Measurements from ENCODE around the gene PGA5.
"Not testable (repeated sequence)": the region's sequence is repeated elsewhere in the genome, so short reads cannot be mapped to it uniquely, and the experiment has no call there.

Gene PGA5

GRCh38 chr11:61240875-61241274, at the start of gene PGA5:
TSS of gene PGA5 (plus strand) at chr11:61241175. CDS start at chr11:61241227, 52 bp downstream.
- not testable (repeated sequence) for DNase-seq (ENCODE audit: low read depth, low spot score); H3K27ac ChIP-seq; H3K9me3 ChIP-seq (ENCODE audit: low read depth, low read length); H3K36me3 ChIP-seq (ENCODE audit: insufficient read depth, low read length); H3K9ac ChIP-seq (ENCODE audit: insufficient read length); H3K4me3 ChIP-seq

DNA sequence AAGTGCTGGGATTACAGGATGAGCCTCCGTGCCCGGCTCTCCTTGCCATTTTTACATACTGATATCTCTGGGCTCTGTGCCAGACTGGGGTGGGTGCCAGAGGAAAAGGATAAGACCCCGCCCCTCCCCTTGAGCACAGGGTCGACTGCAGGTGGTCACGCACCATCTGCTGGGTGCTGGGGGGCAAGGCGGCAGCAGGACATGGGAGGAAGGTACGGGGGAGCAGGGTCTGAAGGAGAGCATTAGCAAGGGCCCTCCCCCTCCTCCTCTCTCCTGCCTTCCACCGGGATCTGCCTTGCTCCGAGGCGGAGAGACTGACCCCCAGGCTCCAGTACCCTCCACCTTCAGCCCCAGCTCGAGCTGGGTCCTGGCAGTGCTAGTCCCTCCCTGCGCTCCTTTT, 47.4 kb upstream of the PGA5 start:
- no peak for DNase-seq (ENCODE audit: low read depth, low spot score)
- TF ChIP-seq EZH2 (IDR thresholded peaks at IDR 0.05) (no peak), POLR2AphosphoS5 (IDR thresholded peaks at IDR 0.05; ENCODE audit: borderline replicate concordance, low read depth, low read length) (no peak), FOXP2 (optimal IDR thresholded peaks at IDR 0.05; ENCODE audit: control extremely low read depth, extremely low read length, insufficient read depth) (no peak)
- H3K4me3 ChIP-seq = no peak overlapping the region

GRCh38 chr11:61194169-61194671, 46.8 kb upstream of the PGA5 start:
- Histone ChIP-seq H3K27ac (no peak overlapping the region), H3K9me3 (ENCODE audit: low read depth, low read length) (no peaks in the 10 kb centered on the region), H3K4me3 (no peak overlapping the region), H3K36me3 (ENCODE audit: insufficient read depth, low read length) (no peaks in the 10 kb centered on the region), H3K9ac (ENCODE audit: insufficient read length) (no peak overlapping the region)
- TF ChIP-seq POLR2AphosphoS5 (IDR thresholded peaks at IDR 0.05; ENCODE audit: borderline replicate concordance, low read depth, low read length) (no peak), FOXP2 (optimal IDR thresholded peaks at IDR 0.05; ENCODE audit: control extremely low read depth, extremely low read length, insufficient read depth) (no peak), EZH2 (IDR thresholded peaks at IDR 0.05) (no peak)
- DNase-seq (ENCODE audit: low read depth, low spot score) = no peak

More for the DNA sequence above, 47.4 kb upstream of the PGA5 start:
- H3K36me3 ChIP-seq (ENCODE audit: insufficient read depth, low read length) = no peaks in the 10 kb centered on the region
- no peak overlapping the region for H3K9ac ChIP-seq (ENCODE audit: insufficient read length)
- H3K27ac ChIP-seq = no peak overlapping the region
- no peaks in the 10 kb centered on the region for H3K9me3 ChIP-seq (ENCODE audit: low read depth, low read length)

DNA sequence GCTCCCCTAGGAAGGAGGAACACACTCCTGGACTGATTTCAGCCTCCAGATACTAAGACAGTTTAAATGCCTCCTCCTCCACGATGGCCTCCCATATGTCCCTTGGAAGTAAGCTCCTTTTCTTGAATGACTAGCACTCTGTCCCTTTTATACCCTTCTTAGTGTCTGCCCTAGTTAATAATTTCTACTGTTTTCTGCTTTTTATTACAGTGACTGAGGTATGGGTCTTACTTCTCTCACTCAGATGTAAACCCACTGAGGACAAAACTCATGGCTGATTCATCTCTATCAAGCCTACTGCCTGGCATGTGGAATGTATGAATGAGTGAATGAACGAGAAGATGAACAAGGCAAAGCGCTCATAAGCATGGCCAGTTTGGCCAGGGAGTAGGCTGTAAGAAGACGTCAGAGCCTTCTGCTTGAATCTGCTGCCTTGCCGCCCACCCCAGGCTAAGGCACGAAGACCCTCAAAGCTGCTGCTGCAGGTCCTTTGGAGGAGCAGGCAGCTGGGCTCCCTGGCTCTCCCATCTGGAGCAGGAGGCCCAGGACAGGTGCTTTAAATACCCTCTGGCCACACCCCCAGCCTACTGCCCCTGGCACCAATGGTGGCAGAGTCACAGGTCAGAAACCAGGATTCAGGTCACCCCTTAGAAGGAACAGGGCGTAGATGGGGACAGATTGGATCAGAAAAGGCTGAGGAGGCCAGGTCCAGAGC, 45.8 kb upstream of the PGA5 start:
- no peaks in the 10 kb centered on the region for H3K9me3 ChIP-seq (ENCODE audit: low read depth, low read length)
- DNase-seq (ENCODE audit: low read depth, low spot score) = no peak
- H3K36me3 ChIP-seq (ENCODE audit: insufficient read depth, low read length) = no peaks in the 10 kb centered on the region
- TF ChIP-seq EZH2 (IDR thresholded peaks at IDR 0.05) = no peak
- no peak for TF ChIP-seq FOXP2 (optimal IDR thresholded peaks at IDR 0.05; ENCODE audit: control extremely low read depth, extremely low read length, insufficient read depth)
- TF ChIP-seq POLR2AphosphoS5 (IDR thresholded peaks at IDR 0.05; ENCODE audit: borderline replicate concordance, low read depth, low read length) = no peak
- no peak overlapping the region for H3K4me3 ChIP-seq
- H3K27ac ChIP-seq = no peak overlapping the region
- no peak overlapping the region for H3K9ac ChIP-seq (ENCODE audit: insufficient read length)

GRCh38 chr11:61195719-61196118, 45.3 kb upstream of the PGA5 start:
- Histone ChIP-seq H3K36me3 (ENCODE audit: insufficient read depth, low read length) (no peaks in the 10 kb centered on the region), H3K27ac (no peak overlapping the region), H3K9me3 (ENCODE audit: low read depth, low read length) (no peaks in the 10 kb centered on the region), H3K9ac (ENCODE audit: insufficient read length) (no peak overlapping the region), H3K4me3 (no peak overlapping the region)
- DNase-seq (ENCODE audit: low read depth, low spot score) = no peak
- TF ChIP-seq FOXP2 (optimal IDR thresholded peaks at IDR 0.05; ENCODE audit: control extremely low read depth, extremely low read length, insufficient read depth) = no peak
- TF ChIP-seq POLR2AphosphoS5 (IDR thresholded peaks at IDR 0.05; ENCODE audit: borderline replicate concordance, low read depth, low read length) = no peak

GRCh38 chr11:61198361-61198760, 42.6 kb upstream of the PGA5 start:
- H3K9me3 ChIP-seq (ENCODE audit: low read depth, low read length) = no peaks in the 10 kb centered on the region
- no peak overlapping the region for H3K27ac ChIP-seq
- H3K9ac ChIP-seq (ENCODE audit: insufficient read length) = no peak overlapping the region
- no peaks in the 10 kb centered on the region for H3K36me3 ChIP-seq (ENCODE audit: insufficient read depth, low read length)
- TF ChIP-seq POLR2AphosphoS5 (IDR thresholded peaks at IDR 0.05; ENCODE audit: borderline replicate concordance, low read depth, low read length) (no peak), EZH2 (IDR thresholded peaks at IDR 0.05) (no peak)
- DNase-seq (ENCODE audit: low read depth, low spot score) = no peak
- no peak overlapping the region for H3K4me3 ChIP-seq

DNA sequence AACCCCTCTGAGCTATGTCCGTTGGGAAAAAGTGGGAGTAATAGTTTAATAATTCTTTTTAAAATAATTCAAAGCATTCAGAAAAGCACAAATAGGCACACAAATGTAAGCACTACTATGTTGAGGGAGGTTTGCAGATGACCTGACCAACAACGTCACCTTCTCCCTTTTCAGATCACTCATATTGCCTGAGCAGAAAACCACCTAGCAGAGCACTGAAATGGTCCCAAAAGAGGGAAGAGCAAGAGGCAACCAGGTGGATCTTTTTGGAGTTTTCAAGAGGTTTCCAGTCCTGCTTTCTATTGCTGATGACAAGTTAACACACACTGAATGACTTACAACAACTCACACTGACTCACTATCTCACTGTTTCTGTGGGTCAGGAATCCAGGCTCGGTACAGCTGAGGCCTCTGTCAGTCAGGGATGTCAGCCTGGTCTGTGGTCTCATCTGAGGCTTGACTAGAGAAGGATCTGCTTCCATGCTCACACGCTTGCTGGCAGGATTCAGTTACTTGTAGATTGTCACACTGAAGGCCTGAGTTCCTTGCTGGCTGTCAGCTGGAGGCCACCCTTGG, 41.9 kb upstream of the PGA5 start:
- H3K9ac ChIP-seq (ENCODE audit: insufficient read length) = no peak overlapping the region
- TF ChIP-seq EZH2 (IDR thresholded peaks at IDR 0.05) (no peak), POLR2AphosphoS5 (IDR thresholded peaks at IDR 0.05; ENCODE audit: borderline replicate concordance, low read depth, low read length) (no peak), FOXP2 (optimal IDR thresholded peaks at IDR 0.05; ENCODE audit: control extremely low read depth, extremely low read length, insufficient read depth) (no peak)

GRCh38 chr11:61201476-61201875, 39.5 kb upstream of the PGA5 start:
- no peak for DNase-seq (ENCODE audit: low read depth, low spot score)
- TF ChIP-seq FOXP2 (optimal IDR thresholded peaks at IDR 0.05; ENCODE audit: control extremely low read depth, extremely low read length, insufficient read depth) (no peak), EZH2 (IDR thresholded peaks at IDR 0.05) (no peak), POLR2AphosphoS5 (IDR thresholded peaks at IDR 0.05; ENCODE audit: borderline replicate concordance, low read depth, low read length) (no peak)
- H3K9me3 ChIP-seq (ENCODE audit: low read depth, low read length) = no peaks in the 10 kb centered on the region
- H3K27ac ChIP-seq = no peak overlapping the region
- no peaks in the 10 kb centered on the region for H3K36me3 ChIP-seq (ENCODE audit: insufficient read depth, low read length)
- H3K9ac ChIP-seq (ENCODE audit: insufficient read length) = no peak overlapping the region
- no peak overlapping the region for H3K4me3 ChIP-seq

More for the DNA sequence above, 41.9 kb upstream of the PGA5 start:
- H3K27ac ChIP-seq = no peak overlapping the region
- H3K9me3 ChIP-seq (ENCODE audit: low read depth, low read length) = no peaks in the 10 kb centered on the region
- no peaks in the 10 kb centered on the region for H3K36me3 ChIP-seq (ENCODE audit: insufficient read depth, low read length)
- H3K4me3 ChIP-seq = no peak overlapping the region
- no peak for DNase-seq (ENCODE audit: low read depth, low spot score)

DNA sequence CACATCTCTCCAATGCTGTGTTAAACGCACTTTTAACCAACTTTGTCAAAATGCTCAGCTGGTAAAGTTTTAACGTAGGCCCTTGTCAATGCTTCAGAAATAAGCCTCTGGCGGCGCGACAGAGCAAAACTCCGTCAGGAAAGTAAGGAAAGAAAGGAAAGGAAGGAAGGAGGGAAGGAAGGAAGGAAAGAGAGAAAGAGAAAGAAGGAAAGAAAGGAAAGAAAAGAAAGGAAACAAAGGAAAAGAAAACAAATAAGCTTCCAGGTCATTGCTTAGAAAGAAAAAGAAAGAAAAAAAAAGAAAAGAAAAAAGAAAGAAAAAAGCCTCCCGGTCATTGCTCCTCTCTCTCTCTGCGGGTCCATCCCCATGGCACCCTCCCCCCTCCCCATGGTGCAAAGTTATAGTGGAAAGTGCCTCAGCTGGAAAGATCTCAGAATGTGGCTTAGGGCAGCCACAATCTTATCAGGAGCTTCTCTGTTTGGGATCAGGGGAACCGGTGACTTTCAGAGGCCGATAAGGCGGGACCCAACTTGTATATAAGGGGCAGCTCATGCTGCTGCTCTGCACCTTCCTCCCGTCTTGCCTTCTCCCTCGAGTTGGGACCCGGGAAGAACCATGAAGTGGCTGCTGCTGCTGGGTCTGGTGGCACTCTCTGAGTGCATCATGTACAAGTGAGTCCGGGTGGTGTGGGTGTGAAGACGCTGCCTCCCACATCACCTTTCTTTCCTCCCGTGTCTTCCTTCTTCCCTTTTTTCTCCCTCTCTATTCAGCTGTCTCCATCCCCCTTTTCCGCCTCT, 37.8 kb upstream of the PGA5 start, which contains the start of gene PGA3:
TSS of gene PGA3 (plus strand) at position 566 of the 797 bp plus-strand sequence. CDS start at position 616, 50 bp downstream.
- not testable (repeated sequence) for H3K27ac ChIP-seq; H3K36me3 ChIP-seq (ENCODE audit: insufficient read depth, low read length); H3K9me3 ChIP-seq (ENCODE audit: low read depth, low read length); DNase-seq (ENCODE audit: low read depth, low spot score); H3K4me3 ChIP-seq; H3K9ac ChIP-seq (ENCODE audit: insufficient read length)

DNA sequence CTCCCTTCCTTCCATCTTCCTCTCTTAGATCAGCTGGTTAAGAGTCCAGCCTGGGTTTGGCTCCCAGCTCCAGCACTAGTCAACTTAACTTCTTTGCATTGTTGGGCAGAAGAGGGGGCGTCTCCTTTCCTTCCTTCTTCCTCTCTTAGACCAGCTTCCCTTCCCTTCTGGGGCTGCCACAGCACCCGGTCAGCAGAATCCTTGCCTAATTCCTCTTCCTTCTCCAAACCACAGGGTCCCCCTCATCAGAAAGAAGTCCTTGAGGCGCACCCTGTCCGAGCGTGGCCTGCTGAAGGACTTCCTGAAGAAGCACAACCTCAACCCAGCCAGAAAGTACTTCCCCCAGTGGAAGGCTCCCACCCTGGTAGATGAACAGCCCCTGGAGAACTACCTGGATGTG, 37.1 kb upstream of the PGA5 start:
- H3K4me3 ChIP-seq; DNase-seq (ENCODE audit: low read depth, low spot score); H3K9me3 ChIP-seq (ENCODE audit: low read depth, low read length); H3K9ac ChIP-seq (ENCODE audit: insufficient read length); H3K36me3 ChIP-seq (ENCODE audit: insufficient read depth, low read length); H3K27ac ChIP-seq: not testable (repeated sequence)

DNA sequence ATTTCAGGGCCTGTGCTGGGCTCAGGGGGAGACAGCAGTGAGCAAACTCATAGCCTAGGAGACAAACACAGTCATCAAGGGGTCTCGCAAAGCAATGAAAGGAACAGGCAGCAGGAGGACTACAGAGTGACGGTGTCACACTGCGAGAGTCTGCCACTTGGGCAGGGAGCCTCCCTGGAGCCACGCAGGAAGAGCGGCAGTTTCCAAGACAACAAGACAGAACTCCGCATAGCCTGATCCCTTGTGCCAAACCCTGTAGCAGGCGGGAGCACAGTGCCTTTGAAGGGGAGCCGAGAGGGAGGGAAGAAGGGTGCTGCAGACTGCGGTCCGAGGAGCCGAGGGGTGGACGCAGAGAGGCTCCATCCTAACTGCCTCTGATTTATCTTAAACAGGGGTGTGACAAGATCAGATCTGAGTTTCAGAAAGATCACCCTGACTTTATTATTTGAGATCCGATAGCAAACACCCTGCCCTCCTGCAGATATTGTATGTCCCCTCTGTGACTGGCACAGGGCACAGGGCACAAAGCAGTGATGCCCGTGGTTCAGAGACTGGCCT, 36.4 kb upstream of the PGA5 start:
- not testable (repeated sequence) for H3K9ac ChIP-seq (ENCODE audit: insufficient read length); DNase-seq (ENCODE audit: low read depth, low spot score); H3K4me3 ChIP-seq; H3K27ac ChIP-seq; H3K9me3 ChIP-seq (ENCODE audit: low read depth, low read length); H3K36me3 ChIP-seq (ENCODE audit: insufficient read depth, low read length)

All from SK-N-MC (cell line).